Skeletal muscle cell (primary cell): ENCODE data around the gene PTPRD.

Source experiments
- DNase-seq: peaks from one replicate; pipeline ENCODE4 v3.0.0-alpha.2; 2010; ENCODE audit warnings: low read depth
- H3K4me3 ChIP-seq: 2 replicates; pipeline ENCODE4 v1.5.1; 2011; ENCODE audit warnings: low read depth, mild to moderate bottlenecking, control low read depth, low read length, moderate library complexity

Gene PTPRD

GRCh38 chr9:8543219-8543618 lies 2069.6 kb downstream of the PTPRD start:
- H3K4me3 ChIP-seq = no peak overlapping the region

GRCh38 chr9:8542537-8542936 lies 2070.3 kb downstream of the PTPRD start:
- H3K4me3 ChIP-seq = no peak overlapping the region
- no peak for DNase-seq

More at GRCh38 chr9:8543219-8543618, 2069.6 kb downstream of the PTPRD start:
- DNase-seq = no peak

- no peak for DNase-seq
- H3K4me3 ChIP-seq = no peak overlapping the region
These were observed 2073.1 kb downstream of the PTPRD start for GRCh38 chr9:8539681-8540197.

- no peak overlapping the region for H3K4me3 ChIP-seq
- DNase-seq = no peak
These were observed 2076.0 kb downstream of the PTPRD start for GRCh38 chr9:8536845-8537244.

- H3K4me3 ChIP-seq = no peak overlapping the region
- DNase-seq = no peak
These were observed 2078.0 kb downstream of the PTPRD start for GRCh38 chr9:8534828-8535227.

GRCh38 chr9:8533681-8534080 lies 2079.1 kb downstream of the PTPRD start:
- no peak for DNase-seq
- H3K4me3 ChIP-seq = no peak overlapping the region

- DNase-seq = no peak
- no peak overlapping the region for H3K4me3 ChIP-seq
These were observed 2080.9 kb downstream of the PTPRD start for GRCh38 chr9:8531826-8532415.

GRCh38 chr9:8521112-8521511 lies 2091.7 kb downstream of the PTPRD start:
- H3K4me3 ChIP-seq = no peak overlapping the region
- DNase-seq = no peak

- DNase-seq = no peak
- H3K4me3 ChIP-seq = no peak overlapping the region
These were observed 2097.1 kb downstream of the PTPRD start for GRCh38 chr9:8515748-8516147.

GRCh38 chr9:8514760-8515159 lies 2098.0 kb downstream of the PTPRD start:
- no peak overlapping the region for H3K4me3 ChIP-seq
- no peak for DNase-seq

GRCh38 chr9:8508671-8509290 lies 2104.0 kb downstream of the PTPRD start:
- DNase-seq = no peak
- no peak overlapping the region for H3K4me3 ChIP-seq

- DNase-seq = no peak
- H3K4me3 ChIP-seq = no peak overlapping the region
These were observed 2118.2 kb downstream of the PTPRD start for GRCh38 chr9:8494571-8494970.

- no peak for DNase-seq
These were observed 2120.1 kb downstream of the PTPRD start for GRCh38 chr9:8492679-8493078.

GRCh38 chr9:8492024-8492423 lies 2120.8 kb downstream of the PTPRD start:
- no peak for DNase-seq
- H3K4me3 ChIP-seq = no peak overlapping the region

More at GRCh38 chr9:8492679-8493078, 2120.1 kb downstream of the PTPRD start:
- no peak overlapping the region for H3K4me3 ChIP-seq

GRCh38 chr9:8491563-8491962 lies 2121.2 kb downstream of the PTPRD start:
- no peak for DNase-seq
- H3K4me3 ChIP-seq = no peak overlapping the region

GRCh38 chr9:8489835-8490234 lies 2123.0 kb downstream of the PTPRD start:
- no peak overlapping the region for H3K4me3 ChIP-seq
- DNase-seq = no peak

GRCh38 chr9:8486095-8486494 lies 2126.7 kb downstream of the PTPRD start:
- no peak overlapping the region for H3K4me3 ChIP-seq
- no peak for DNase-seq

- no peak overlapping the region for H3K4me3 ChIP-seq
- DNase-seq = no peak
These were observed 2128.1 kb downstream of the PTPRD start for GRCh38 chr9:8484597-8485191.

- no peak overlapping the region for H3K4me3 ChIP-seq
- DNase-seq = no peak
These were observed 2135.4 kb downstream of the PTPRD start for GRCh38 chr9:8477450-8477849.

GRCh38 chr9:8474937-8475336 lies 2137.9 kb downstream of the PTPRD start:
- DNase-seq = no peak
- no peak overlapping the region for H3K4me3 ChIP-seq
